Transverse colon (tissue), 4 donors: Measurements from ENCODE around the gene LZIC.

ENCODE experiments used
- EP300 ChIP-seq: sonication (generic); formaldehyde crosslinking; IDR thresholded peaks from one replicate; pipeline ENCODE4 v1.6.1; 2017; ENCODE audit warnings: antibody characterized with exemption, low read depth
- POLR2A ChIP-seq: fragments of 450-650 bp; IDR thresholded peaks from one replicate; pipeline ENCODE4 v1.6.1; 2016; ENCODE audit warnings: antibody characterized with exemption, mild to moderate bottlenecking, moderate library complexity
- POLR2AphosphoS5 ChIP-seq, 3 donors: sonication (generic); formaldehyde crosslinking; IDR thresholded peaks; one replicate each; pipeline ENCODE4 v1.6.1; 2016; ENCODE audit warnings: antibody characterized with exemption in 3 of 3
- TF ChIP-seq, protein P1 (sequence below), 5 experiments: fragments of 200-600 bp in 3 of 5; fragments of 450-650 bp in 2 of 5; sonication (generic) in 3 of 5; IDR thresholded peaks; 1 replicate in 2 of 5; 2 replicates in 3 of 5; pipeline ENCODE4 v1.5.1; 2016 to 2017; ENCODE audit warnings: antibody characterized with exemption in 5 of 5, inconsistent platforms in 3 of 5, mild to moderate bottlenecking in 2 of 5, moderate library complexity in 1 of 5

- TF ChIP-seq, protein P1, sequence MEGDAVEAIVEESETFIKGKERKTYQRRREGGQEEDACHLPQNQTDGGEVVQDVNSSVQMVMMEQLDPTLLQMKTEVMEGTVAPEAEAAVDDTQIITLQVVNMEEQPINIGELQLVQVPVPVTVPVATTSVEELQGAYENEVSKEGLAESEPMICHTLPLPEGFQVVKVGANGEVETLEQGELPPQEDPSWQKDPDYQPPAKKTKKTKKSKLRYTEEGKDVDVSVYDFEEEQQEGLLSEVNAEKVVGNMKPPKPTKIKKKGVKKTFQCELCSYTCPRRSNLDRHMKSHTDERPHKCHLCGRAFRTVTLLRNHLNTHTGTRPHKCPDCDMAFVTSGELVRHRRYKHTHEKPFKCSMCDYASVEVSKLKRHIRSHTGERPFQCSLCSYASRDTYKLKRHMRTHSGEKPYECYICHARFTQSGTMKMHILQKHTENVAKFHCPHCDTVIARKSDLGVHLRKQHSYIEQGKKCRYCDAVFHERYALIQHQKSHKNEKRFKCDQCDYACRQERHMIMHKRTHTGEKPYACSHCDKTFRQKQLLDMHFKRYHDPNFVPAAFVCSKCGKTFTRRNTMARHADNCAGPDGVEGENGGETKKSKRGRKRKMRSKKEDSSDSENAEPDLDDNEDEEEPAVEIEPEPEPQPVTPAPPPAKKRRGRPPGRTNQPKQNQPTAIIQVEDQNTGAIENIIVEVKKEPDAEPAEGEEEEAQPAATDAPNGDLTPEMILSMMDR (IDR thresholded peaks at IDR 0.05) = no peak
- TF ChIP-seq POLR2A = no peak
- no peak for TF ChIP-seq EP300
- no peak for TF ChIP-seq POLR2AphosphoS5 (IDR thresholded peaks at IDR 0.05)
Measured at GRCh38 chr1:9883585-9884449, 59.4 kb downstream of the LZIC start.
